SK-N-MC (cell line): Measurements from ENCODE around the gene DOCK6.

Experiments used
- EZH2 ChIP-seq: fragments of 200-600 bp; sonication (generic); IDR thresholded peaks from one replicate; pipeline ENCODE4 v1.6.1; 2017; ENCODE audit warnings: antibody characterized with exemption
- POLR2AphosphoS5 ChIP-seq: IDR thresholded peaks from 2 replicates; pipeline ENCODE4 v1.6.1; 2012; ENCODE audit warnings: mild to moderate bottlenecking, low read depth, low read length, borderline replicate concordance

- TF ChIP-seq POLR2AphosphoS5 (no peak), EZH2 (no peak)
Measured at GRCh38 chr19:11176466-11177193, 85.7 kb downstream of the DOCK6 start.
